H1 (cell line): ENCODE measurements around the gene GNAS. TPM values are rescaled to one million over a fixed set of nuclear protein-coding genes. Genes with fewer than 3 reads are reported as not detected.

Source experiments
- CTCF ChIA-PET: fragments of 300-600 bp; sonication (Branson Sonifier 250); formaldehyde crosslinking; loops from one replicate; lab custom pipeline; 2021; ENCODE audit not compliant: partially characterized antibody; lab: Charles Lee
- POLR2A ChIA-PET: fragments of 300-600 bp; sonication (Branson Sonifier 250); formaldehyde crosslinking; loops from one replicate; lab custom pipeline; 2021; ENCODE audit warnings: inconsistent platforms; ENCODE audit not compliant: partially characterized antibody; lab: Charles Lee
- DNase-seq, 2 experiments: peaks; one replicate each; pipeline versions ENCODE4 v3.0.0 to v3.0.0-alpha.2; 2010 to 2022; ENCODE audit warnings: low spot score in 2 of 2, low read depth in 1 of 2, mixed read lengths in 1 of 2
- FAIRE-seq: peaks from 2 replicates; lab custom pipeline; 2011; peaks lifted over from hg19 to GRCh38; lab: Jason Lieb, UNC
- H2AFZ ChIP-seq: 2 replicates; pipeline ENCODE4 v1.8.1; 2012; ENCODE audit warnings: low read length, inconsistent platforms
- H2AK5ac ChIP-seq: 2 replicates; pipeline ENCODE4 v1.6.1; 2013; ENCODE audit warnings: low read depth, low read length
- H2BK120ac ChIP-seq: replicated peaks from 2 replicates; pipeline ENCODE3; 2013; ENCODE audit warnings: low read depth, low read length, inconsistent platforms
- H2BK12ac ChIP-seq: 2 replicates; pipeline ENCODE4 v1.6.1; 2013; ENCODE audit warnings: low read depth, low read length
- H2BK15ac ChIP-seq: 2 replicates; pipeline ENCODE4 v1.6.1; 2013; ENCODE audit warnings: low read length
- H2BK20ac ChIP-seq: 2 replicates; pipeline ENCODE4 v1.6.1; 2013; ENCODE audit warnings: low read length
- H2BK5ac ChIP-seq: 2 replicates; pipeline ENCODE4 v1.6.1; 2013; ENCODE audit warnings: low read depth, low read length
- H3K14ac ChIP-seq: 2 replicates; pipeline ENCODE4 v1.6.1; 2013; ENCODE audit warnings: inconsistent platforms; ENCODE audit not compliant: insufficient read length
- H3K18ac ChIP-seq: 2 replicates; pipeline ENCODE4 v1.6.1; 2013; ENCODE audit warnings: low read length; ENCODE audit errors: extremely low read depth
- H3K23ac ChIP-seq: 2 replicates; pipeline ENCODE4 v1.6.1; 2013; ENCODE audit warnings: inconsistent platforms; ENCODE audit not compliant: insufficient read length
- H3K23me2 ChIP-seq: 2 replicates; pipeline ENCODE4 v1.6.1; 2013; ENCODE audit warnings: low read depth, low read length
- H3K27ac ChIP-seq: 2 replicates; pipeline ENCODE4 v1.6.1; 2011; ENCODE audit warnings: low read depth, low read length, inconsistent platforms
- H3K27me3 ChIP-seq, 4 experiments: replicated peaks in 1 of 4; 1 replicate in 1 of 4; 2 replicates in 3 of 4; pipeline versions ENCODE4 v1.6.1 to v1.8.1; 2011 to 2013; ENCODE audit warnings: low read length in 3 of 4, mild to moderate bottlenecking in 3 of 4, inconsistent platforms in 2 of 4, mixed read lengths in 2 of 4, moderate library complexity in 1 of 4; ENCODE audit not compliant: control insufficient read depth in 3 of 4, insufficient read depth in 3 of 4; ENCODE audit errors: extremely low read depth in 1 of 4
- H3K36me3 ChIP-seq, 4 experiments: 2 replicates each; pipeline versions ENCODE4 v1.6.1 to v1.8.1; 2011 to 2013; ENCODE audit warnings: mild to moderate bottlenecking in 4 of 4, low read length in 3 of 4, moderate library complexity in 2 of 4, control low read depth in 1 of 4, inconsistent platforms in 1 of 4; ENCODE audit not compliant: insufficient read depth in 4 of 4, control insufficient read depth in 2 of 4
- H3K4ac ChIP-seq: replicated peaks from 2 replicates; pipeline ENCODE3; 2013; ENCODE audit warnings: low read length, low read depth, mixed read lengths, inconsistent platforms; ENCODE audit not compliant: insufficient read length
- H3K4me1 ChIP-seq, 4 experiments: replicated peaks in 1 of 4; 1 replicate in 1 of 4; 2 replicates in 3 of 4; pipeline versions ENCODE4 v1.6.1 to v1.8.1; 2011 to 2013; ENCODE audit warnings: low read length in 3 of 4, inconsistent platforms in 2 of 4, mixed read lengths in 1 of 4; ENCODE audit not compliant: insufficient read depth in 4 of 4, control insufficient read depth in 3 of 4
- H3K4me2 ChIP-seq, 2 experiments: 2 replicates each; pipeline versions ENCODE4 v1.6.1 to v1.8.1; 2011 to 2013; ENCODE audit warnings: low read depth in 2 of 2, low read length in 2 of 2, control low read depth in 1 of 2, inconsistent platforms in 1 of 2, mild to moderate bottlenecking in 1 of 2; ENCODE audit not compliant: insufficient read depth in 1 of 2
- H3K4me3 ChIP-seq, 4 experiments: fragments of 200-600, 300-600 bp in 1 of 4; sonication (generic), shearing (Covaris generic), sonication (Bioruptor Twin) in 1 of 4; 2 replicates each; pipeline versions ENCODE4 v1.5.1 to v1.8.1; 2011 to 2016; ENCODE audit warnings: low read length in 4 of 4, low read depth in 3 of 4, control low read depth in 2 of 4, inconsistent platforms in 2 of 4, mild to moderate bottlenecking in 2 of 4, mixed read lengths in 1 of 4, moderate library complexity in 1 of 4; ENCODE audit not compliant: insufficient read depth in 2 of 4; ENCODE audit errors: extremely low read depth in 1 of 4
- H3K56ac ChIP-seq: replicated peaks from 2 replicates; pipeline ENCODE3; 2013; ENCODE audit warnings: low read depth, mild to moderate bottlenecking, mixed read lengths, low read length, inconsistent platforms; ENCODE audit not compliant: insufficient read length
- H3K79me1 ChIP-seq: 2 replicates; pipeline ENCODE4 v1.6.1; 2013; ENCODE audit warnings: low read depth, low read length, control low read depth
- H3K79me2 ChIP-seq, 2 experiments: 2 replicates each; pipeline versions ENCODE4 v1.6.1 to v1.8.1; 2012 to 2013; ENCODE audit warnings: low read length in 2 of 2, mild to moderate bottlenecking in 2 of 2, inconsistent platforms in 1 of 2; ENCODE audit not compliant: insufficient read depth in 2 of 2, control insufficient read depth in 1 of 2
- H3K9ac ChIP-seq, 4 experiments: replicated peaks in 1 of 4; 1 replicate in 1 of 4; 2 replicates in 3 of 4; pipeline versions ENCODE4 v1.6.1 to v1.8.1; 2011 to 2013; ENCODE audit warnings: low read depth in 3 of 4, low read length in 3 of 4, control low read depth in 2 of 4, mild to moderate bottlenecking in 2 of 4, moderate library complexity in 2 of 4, inconsistent platforms in 1 of 4; ENCODE audit errors: extremely low read depth in 1 of 4
- H3K9me3 ChIP-seq, 2 experiments: 2 replicates each; pipeline versions ENCODE4 v1.6.1 to v1.8.1; 2012 to 2013; ENCODE audit warnings: mild to moderate bottlenecking in 2 of 2, moderate library complexity in 2 of 2, control low read depth in 1 of 2, inconsistent platforms in 1 of 2, low read depth in 1 of 2, low read length in 1 of 2, mixed read lengths in 1 of 2; ENCODE audit not compliant: insufficient read depth in 2 of 2
- H4K20me1 ChIP-seq, 2 experiments: replicated peaks in 1 of 2; 2 replicates each; pipeline versions ENCODE3 to v1.8.1; 2011 to 2013; ENCODE audit warnings: inconsistent platforms in 2 of 2, low read length in 2 of 2, mild to moderate bottlenecking in 1 of 2; ENCODE audit not compliant: insufficient read depth in 2 of 2, control insufficient read depth in 1 of 2
- H4K5ac ChIP-seq: 2 replicates; pipeline ENCODE4 v1.6.1; 2013; ENCODE audit warnings: low read length, low read depth, mixed read lengths, inconsistent platforms; ENCODE audit not compliant: insufficient read length
- H4K8ac ChIP-seq: 2 replicates; pipeline ENCODE4 v1.8.0; 2013; ENCODE audit warnings: mild to moderate bottlenecking, moderate library complexity, low read length, inconsistent platforms; ENCODE audit not compliant: insufficient read depth; ENCODE audit errors: extremely low read depth
- H4K91ac ChIP-seq: replicated peaks from 2 replicates; pipeline ENCODE3; 2013; ENCODE audit warnings: low read length, mixed read lengths, inconsistent platforms; ENCODE audit not compliant: insufficient read length
- KDM5A ChIP-seq: fragments of 200-600 bp; IDR thresholded peaks from 2 replicates; pipeline ENCODE4 v1.7.1; 2012; ENCODE audit warnings: mild to moderate bottlenecking, low read length, inconsistent platforms, mixed read lengths
- RAD21 ChIP-seq, 2 experiments: IDR thresholded peaks in 1 of 2; conservative IDR thresholded peaks in 1 of 2; 2 replicates each; pipeline ENCODE4 v1.6.1; 2011; ENCODE audit warnings: low read depth in 2 of 2, low read length in 2 of 2, improper control_type of control experiment in 1 of 2, inconsistent platforms in 1 of 2, mild to moderate bottlenecking in 1 of 2, moderate library complexity in 1 of 2
- SIX5 ChIP-seq: IDR thresholded peaks from 2 replicates; pipeline ENCODE4 v1.6.1; 2011; ENCODE audit warnings: mild to moderate bottlenecking, low read depth, low read length
- WGBS, 2 experiments: shearing (Covaris generic) in 1 of 2; methylation state at CpG; one replicate each; pipeline versions ENCODE4 v1.1.6 to v1.1.7; 2013 to 2015; ENCODE audit warnings: low lambda C conversion rate in 2 of 2, mixed read lengths in 2 of 2, inconsistent platforms in 1 of 2, low coverage in 1 of 2, missing lambda C conversion rate in 1 of 2; ENCODE audit not compliant: insufficient replicate concordance in 2 of 2, insufficient coverage in 1 of 2, insufficient read length in 1 of 2; ENCODE audit errors: extremely low coverage in 1 of 2, missing lambda C conversion rate in 1 of 2; 5-methylcytosine and 5-hydroxymethylcytosine counted together
- polyA plus RNA-seq, 7 experiments: library from polyadenylated mRNA; depleted of rRNA in 3 of 7; stranded (reverse) in 5 of 7; unstranded in 2 of 7; fragments of >200 nt in 5 of 7; fragments of 200-250 nt in 2 of 7; gene quantifications; 1 replicate in 5 of 7; 2 replicates in 1 of 7; 4 replicates in 1 of 7; pipeline versions ENCODE4 v1.2.1 to v1.2.3, GENCODE V29; 2011 to 2013; ENCODE audit warnings: missing spikeins in 2 of 7, mixed read lengths in 2 of 7
- total RNA-seq: library from RNA; stranded (reverse); fragmentation: NEBNext Ultra II Directional; extraction: Animal tissue kit (Norgen Biotek cat#: 25700); gene quantifications from 2 replicates; pipeline ENCODE4 v1.2.1, GENCODE V29; 2021
- TF ChIP-seq, protein P1 (sequence below), 3 experiments: IDR thresholded peaks; 1 replicate in 2 of 3; 2 replicates in 1 of 3; pipeline versions ENCODE4 v1.5.1 to v1.6.1; 2011; ENCODE audit warnings: low read length in 3 of 3, mild to moderate bottlenecking in 3 of 3, inconsistent platforms in 2 of 3, low read depth in 1 of 3, moderate library complexity in 1 of 3; ENCODE audit not compliant: insufficient read depth in 1 of 3; ENCODE audit errors: control extremely low read depth in 1 of 3

The GNAS gene
- total and polyA plus RNA-seq, 2 of the 8 experiments (the other 6 are each of a cell fraction or from before 2014, with no cell fraction given): 989 to 1,613 TPM

GRCh38 chr20:58864346-58864745 lies 11.8 kb downstream of the GNAS start:
- Histone ChIP-seq H4K20me1 (no peaks in the 10 kb centered on the region), H3K4ac (no peak overlapping the region), H2BK12ac (no peak overlapping the region), H4K5ac (no peak overlapping the region), H2BK120ac (no peak overlapping the region), H2BK20ac (no peak overlapping the region), H3K23me2 (no peaks in the 10 kb centered on the region), H3K23ac (no peak overlapping the region), H3K9me3 (no peaks in the 10 kb centered on the region), H3K27ac (no peak overlapping the region), H2BK5ac (no peak overlapping the region), H3K9ac (no peak overlapping the region), H2AK5ac (no peak overlapping the region), H4K91ac (no peak overlapping the region), H3K79me2 (no peaks in the 10 kb centered on the region), H3K56ac (no peak overlapping the region), H3K79me1 (no peaks in the 10 kb centered on the region; the same call in 1 of the 2 replicates), H3K36me3 (no peaks in the 10 kb centered on the region), H3K4me3 (no peak overlapping the region), H3K4me1 (no peaks in the 10 kb centered on the region), H3K14ac (no peak overlapping the region), H3K4me2 (no peak overlapping the region), H2AFZ (no peak overlapping the region), H2BK15ac (no peak overlapping the region), H3K27me3 (no peaks in the 10 kb centered on the region), H4K8ac (no peak overlapping the region), H3K18ac (no peak overlapping the region)
- ChIA-PET POLR2A (interaction anchor here (1.1 to 2.1 kb wide), 4 partner anchors 12 to 25 kb away, joined by 3 to 7 read pairs (median 3); partner anchors contain the start of gene GNAS), CTCF (interaction anchor here (0.6 to 2.0 kb wide), 10 partner anchors 11 to 383 kb away, joined by 3 to 7 read pairs (median 4); partner anchors contain the start of gene GNAS)
- DNase-seq (no peak), FAIRE-seq (no peak)
- no peak for TF ChIP-seq KDM5A
- peak; percentile 61 to 67 for TF ChIP-seq RAD21 (IDR thresholded peaks at IDR 0.05 in 1 of 2, conservative IDR thresholded peaks at IDR 0.05 in 1 of 2; ENCODE audit: low read depth in 2 of 2, low read length in 2 of 2)
- TF ChIP-seq, protein P1, sequence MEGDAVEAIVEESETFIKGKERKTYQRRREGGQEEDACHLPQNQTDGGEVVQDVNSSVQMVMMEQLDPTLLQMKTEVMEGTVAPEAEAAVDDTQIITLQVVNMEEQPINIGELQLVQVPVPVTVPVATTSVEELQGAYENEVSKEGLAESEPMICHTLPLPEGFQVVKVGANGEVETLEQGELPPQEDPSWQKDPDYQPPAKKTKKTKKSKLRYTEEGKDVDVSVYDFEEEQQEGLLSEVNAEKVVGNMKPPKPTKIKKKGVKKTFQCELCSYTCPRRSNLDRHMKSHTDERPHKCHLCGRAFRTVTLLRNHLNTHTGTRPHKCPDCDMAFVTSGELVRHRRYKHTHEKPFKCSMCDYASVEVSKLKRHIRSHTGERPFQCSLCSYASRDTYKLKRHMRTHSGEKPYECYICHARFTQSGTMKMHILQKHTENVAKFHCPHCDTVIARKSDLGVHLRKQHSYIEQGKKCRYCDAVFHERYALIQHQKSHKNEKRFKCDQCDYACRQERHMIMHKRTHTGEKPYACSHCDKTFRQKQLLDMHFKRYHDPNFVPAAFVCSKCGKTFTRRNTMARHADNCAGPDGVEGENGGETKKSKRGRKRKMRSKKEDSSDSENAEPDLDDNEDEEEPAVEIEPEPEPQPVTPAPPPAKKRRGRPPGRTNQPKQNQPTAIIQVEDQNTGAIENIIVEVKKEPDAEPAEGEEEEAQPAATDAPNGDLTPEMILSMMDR (IDR thresholded peaks at IDR 0.05; ENCODE audit: control extremely low read depth in 1 of 3, insufficient read depth in 1 of 3, low read depth in 1 of 3, low read length in 3 of 3): peak in 2 of 3 experiments; percentile 12 to 19; a peak in 2 of 4 replicates
- no peak for TF ChIP-seq SIX5
- 81% methylated on average over 2 of the region's 2 CpGs; no CpG with 5 or more reads in 1 of the 2 experiments for WGBS, 2 experiments
